Stimulated activated CD4-positive, alpha-beta T cell treated with anti-CD3 and anti-CD28 coated beads, Interleukin-15, amount 100 ng/mL, for 48 hours (primary cell): ENCODE measurements around the gene GRK3.
"Not testable (repeated sequence)": the region's sequence is repeated elsewhere in the genome, so short reads cannot be mapped to it uniquely, and the experiment has no call there.

Experiments
- DNase-seq, 2 donors: peaks; one replicate each; pipeline ENCODE4 v3.0.0-alpha.2; 2020; ENCODE audit warnings: low read depth in 2 of 2

Gene GRK3

GRCh38 chr22:25572708-25573171 lies 8.3 kb downstream of the GRK3 start:
- no peak for DNase-seq

GRCh38 chr22:25573841-25574240 lies 9.4 kb downstream of the GRK3 start:
- no peak for DNase-seq

GRCh38 chr22:25574736-25575135 lies 10.3 kb downstream of the GRK3 start:
- DNase-seq, result no peak

GRCh38 chr22:25575674-25576392 lies 11.4 kb downstream of the GRK3 start:
- not testable (repeated sequence) for DNase-seq

GRCh38 chr22:25581452-25581851 lies 17.0 kb downstream of the GRK3 start:
- DNase-seq, result not testable (repeated sequence)

- DNase-seq, result no peak
Measured at GRCh38 chr22:25582946-25583345, 18.5 kb downstream of the GRK3 start.

- DNase-seq, result not testable (repeated sequence)
Measured at GRCh38 chr22:25584993-25585392, 20.5 kb downstream of the GRK3 start.

GRCh38 chr22:25589664-25590063 lies 25.2 kb downstream of the GRK3 start:
- DNase-seq, result not testable (repeated sequence)

- DNase-seq, result not testable (repeated sequence)
Measured at GRCh38 chr22:25593323-25593722, 28.8 kb downstream of the GRK3 start.

GRCh38 chr22:25598609-25599008 lies 34.1 kb downstream of the GRK3 start:
- DNase-seq, result no peak

GRCh38 chr22:25602445-25602844 lies 38.0 kb downstream of the GRK3 start:
- DNase-seq, result no peak

GRCh38 chr22:25602916-25603315 lies 38.4 kb downstream of the GRK3 start:
- no peak for DNase-seq

- DNase-seq, result not testable (repeated sequence)
Measured at GRCh38 chr22:25605146-25605545, 40.7 kb downstream of the GRK3 start.

- DNase-seq, result not testable (repeated sequence)
Measured at GRCh38 chr22:25605565-25605964, 41.1 kb downstream of the GRK3 start.

- DNase-seq, result not testable (repeated sequence)
Measured at GRCh38 chr22:25611284-25611683, 46.8 kb downstream of the GRK3 start.

GRCh38 chr22:25613131-25613530 lies 48.7 kb downstream of the GRK3 start:
- not testable (repeated sequence) for DNase-seq

GRCh38 chr22:25613558-25613957 lies 49.1 kb downstream of the GRK3 start:
- DNase-seq, result not testable (repeated sequence)

- DNase-seq, result not testable (repeated sequence)
Measured at GRCh38 chr22:25614791-25615190, 50.3 kb downstream of the GRK3 start.

GRCh38 chr22:25621986-25622385 lies 57.5 kb downstream of the GRK3 start:
- no peak for DNase-seq

- DNase-seq, result no peak
Measured at GRCh38 chr22:25623310-25623734, 58.8 kb downstream of the GRK3 start.

- DNase-seq, result no peak
Measured at GRCh38 chr22:25623851-25624250, 59.4 kb downstream of the GRK3 start.

- DNase-seq, result no peak
Measured at GRCh38 chr22:25624476-25624875, 60.0 kb downstream of the GRK3 start.

- not testable (repeated sequence) for DNase-seq
Measured at GRCh38 chr22:25625747-25626623, 61.5 kb downstream of the GRK3 start.
